ENCODE results near the gene FBXW11.

The FBXW11 gene

GRCh38 chr5:171874234-171874633 lies 132.2 kb downstream of the FBXW11 start:
- no peak for TF ChIP-seq ZFX (IDR thresholded peaks at IDR 0.05; ENCODE audit: borderline replicate concordance)
- no peak for TF ChIP-seq CTCF (IDR thresholded peaks at IDR 0.05)

GRCh38 chr5:171872666-171873065 lies 133.8 kb downstream of the FBXW11 start:
- no peak for TF ChIP-seq ZFX (IDR thresholded peaks at IDR 0.05; ENCODE audit: borderline replicate concordance)
- TF ChIP-seq CTCF (IDR thresholded peaks at IDR 0.05) = no peak
- no peak overlapping the region for H3K27ac ChIP-seq

More at GRCh38 chr5:171874234-171874633, 132.2 kb downstream of the FBXW11 start:
- H3K27ac ChIP-seq = no peak overlapping the region

GRCh38 chr5:171871711-171872110 lies 134.7 kb downstream of the FBXW11 start:
- no peak for TF ChIP-seq ZFX (IDR thresholded peaks at IDR 0.05; ENCODE audit: borderline replicate concordance)
- H3K27ac ChIP-seq = no peak overlapping the region

- no peak for TF ChIP-seq CTCF (IDR thresholded peaks at IDR 0.05)
- no peak for TF ChIP-seq ZFX (IDR thresholded peaks at IDR 0.05; ENCODE audit: borderline replicate concordance)
- H3K27ac ChIP-seq = no peak overlapping the region
These were observed 136.5 kb downstream of the FBXW11 start for GRCh38 chr5:171869956-171870355.

GRCh38 chr5:171868236-171868635 lies 138.2 kb downstream of the FBXW11 start:
- H3K27ac ChIP-seq = no peak overlapping the region
- no peak for TF ChIP-seq ZFX (IDR thresholded peaks at IDR 0.05; ENCODE audit: borderline replicate concordance)
- TF ChIP-seq CTCF (IDR thresholded peaks at IDR 0.05) = no peak

GRCh38 chr5:171867786-171868185 lies 138.7 kb downstream of the FBXW11 start:
- no peak overlapping the region for H3K27ac ChIP-seq
- TF ChIP-seq CTCF (IDR thresholded peaks at IDR 0.05) = no peak
- no peak for TF ChIP-seq ZFX (IDR thresholded peaks at IDR 0.05; ENCODE audit: borderline replicate concordance)

- no peak overlapping the region for H3K27ac ChIP-seq
- no peak for TF ChIP-seq CTCF (IDR thresholded peaks at IDR 0.05)
- no peak for TF ChIP-seq ZFX (IDR thresholded peaks at IDR 0.05; ENCODE audit: borderline replicate concordance)
These were observed 141.0 kb downstream of the FBXW11 start for GRCh38 chr5:171865471-171865870.

GRCh38 chr5:171863935-171864334 lies 142.5 kb downstream of the FBXW11 start:
- no peak overlapping the region for H3K27ac ChIP-seq
- TF ChIP-seq ZFX (IDR thresholded peaks at IDR 0.05; ENCODE audit: borderline replicate concordance) (no peak), CTCF (IDR thresholded peaks at IDR 0.05) (no peak)
